Measurements from ENCODE around the gene PCNX1. TPM values are rescaled to one million over a fixed set of nuclear protein-coding genes. Genes with fewer than 3 reads are reported as not detected.
"Not testable (repeated sequence)": the region's sequence is repeated elsewhere in the genome, so short reads cannot be mapped to it uniquely, and the experiment has no call there.

Gene PCNX1
- total and polyA plus RNA-seq, 12 donors: 4.5 to 66.6 (median 47.7) TPM

DNA sequence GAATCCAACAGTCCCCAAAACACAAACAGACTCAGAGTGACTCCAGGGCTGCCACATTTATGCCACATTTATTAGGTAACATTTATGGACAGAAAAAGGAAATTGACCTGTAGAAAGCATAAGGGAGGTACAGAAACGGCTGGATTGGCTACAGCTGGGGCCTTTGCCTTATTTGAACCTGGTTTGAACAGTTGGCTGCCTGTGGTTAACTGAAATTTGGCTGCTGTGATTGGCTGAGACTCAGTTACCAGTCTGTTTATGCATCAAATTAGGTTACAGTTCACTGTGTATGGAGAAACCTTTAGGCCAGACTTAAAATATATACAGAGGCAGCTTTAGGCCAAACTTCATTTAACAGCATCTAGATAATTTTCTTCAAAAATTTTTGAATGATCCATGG, 27.8 kb upstream of the PCNX1 start:
- H3K27me3 ChIP-seq: no peaks in the 10 kb centered on the region
- TF ChIP-seq, protein P1, sequence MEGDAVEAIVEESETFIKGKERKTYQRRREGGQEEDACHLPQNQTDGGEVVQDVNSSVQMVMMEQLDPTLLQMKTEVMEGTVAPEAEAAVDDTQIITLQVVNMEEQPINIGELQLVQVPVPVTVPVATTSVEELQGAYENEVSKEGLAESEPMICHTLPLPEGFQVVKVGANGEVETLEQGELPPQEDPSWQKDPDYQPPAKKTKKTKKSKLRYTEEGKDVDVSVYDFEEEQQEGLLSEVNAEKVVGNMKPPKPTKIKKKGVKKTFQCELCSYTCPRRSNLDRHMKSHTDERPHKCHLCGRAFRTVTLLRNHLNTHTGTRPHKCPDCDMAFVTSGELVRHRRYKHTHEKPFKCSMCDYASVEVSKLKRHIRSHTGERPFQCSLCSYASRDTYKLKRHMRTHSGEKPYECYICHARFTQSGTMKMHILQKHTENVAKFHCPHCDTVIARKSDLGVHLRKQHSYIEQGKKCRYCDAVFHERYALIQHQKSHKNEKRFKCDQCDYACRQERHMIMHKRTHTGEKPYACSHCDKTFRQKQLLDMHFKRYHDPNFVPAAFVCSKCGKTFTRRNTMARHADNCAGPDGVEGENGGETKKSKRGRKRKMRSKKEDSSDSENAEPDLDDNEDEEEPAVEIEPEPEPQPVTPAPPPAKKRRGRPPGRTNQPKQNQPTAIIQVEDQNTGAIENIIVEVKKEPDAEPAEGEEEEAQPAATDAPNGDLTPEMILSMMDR (IDR thresholded peaks at IDR 0.05): no peak
- no peaks in the 10 kb centered on the region for H3K9me3 ChIP-seq
- H3K4me3 ChIP-seq: no peak overlapping the region
- ATAC-seq: no peak
- no peak for DNase-seq
- intact Hi-C loops (cut with DNase I): no loop called here
- peaks cover 0 to 34% (median 5%) of the 10 kb centered on the region in 9 donors for H3K4me1 ChIP-seq
- 54% methylated on average over 1 of the region's 1 CpG for WGBS, 2 donors
- H3K27ac ChIP-seq: no peak overlapping the region
- no peaks in the 10 kb centered on the region for H3K36me3 ChIP-seq

DNA sequence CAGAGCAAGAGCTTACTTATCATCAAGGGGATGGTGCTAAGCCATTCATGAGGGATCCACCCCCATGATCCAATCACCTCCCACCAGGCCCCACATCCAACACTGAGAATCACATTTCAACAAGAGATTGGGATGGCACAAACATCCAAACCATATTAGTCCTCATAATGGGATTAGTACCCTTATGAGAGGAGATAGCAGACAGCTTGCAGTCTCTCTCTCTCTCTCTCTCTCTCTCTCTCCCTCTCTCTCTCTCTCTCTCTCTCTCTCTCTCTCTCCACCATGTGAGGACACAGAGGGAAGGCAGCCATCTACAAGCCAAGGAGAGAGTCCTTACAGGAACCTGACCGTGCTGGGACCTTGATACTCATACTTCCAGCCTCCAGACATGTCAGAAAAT, 26.4 kb upstream of the PCNX1 start:
- peaks cover 0 to 49% (median 5%) of the 10 kb centered on the region in 9 donors for H3K4me1 ChIP-seq
- intact Hi-C loops (cut with DNase I); H3K9me3 ChIP-seq; H3K36me3 ChIP-seq; H3K4me3 ChIP-seq; DNase-seq; H3K27me3 ChIP-seq; ATAC-seq: not testable (repeated sequence)
- H3K27ac ChIP-seq: peak overlapping the region in 1 of 10 donors; percentile 85
- WGBS, 2 donors: 90 to 93% methylated on average over 1 of the region's 1 CpG

- 91 to 93% methylated on average over 7 of the region's 7 CpGs for WGBS, 2 donors
- TF ChIP-seq, protein P1 (IDR thresholded peaks at IDR 0.05): no peak
Observed at GRCh38 chr14:70881549-70882177, 25.6 kb upstream of the PCNX1 start.

GRCh38 chr14:70882776-70883492, 24.3 kb upstream of the PCNX1 start:
- intact Hi-C loops (cut with DNase I): no loop called here
- Histone ChIP-seq H3K27ac (peak overlapping the region in 2 of 10 donors; percentile 6 to 85), H3K4me3 (no peak overlapping the region), H3K9me3 (no peaks in the 10 kb centered on the region), H3K36me3 (no peaks in the 10 kb centered on the region), H3K27me3 (no peaks in the 10 kb centered on the region), H3K4me1 (peaks cover 0 to 69% (median 5%) of the 10 kb centered on the region in 9 donors)
- ATAC-seq (peak in 7 of 8 donors; percentile 47 to 71 (median 62)), DNase-seq (peak in 1 of 2 donors; percentile 20)
- TF ChIP-seq, protein P1 (IDR thresholded peaks at IDR 0.05): no peak
- WGBS, 2 donors: 50 to 60% methylated on average over 6 of the region's 6 CpGs

More at GRCh38 chr14:70881549-70882177, 25.6 kb upstream of the PCNX1 start:
- H3K4me1 ChIP-seq: peaks cover 0 to 57% (median 5%) of the 10 kb centered on the region in 9 donors
- no peaks in the 10 kb centered on the region for H3K27me3 ChIP-seq
- DNase-seq: no peak
- H3K27ac ChIP-seq: peak overlapping the region in 2 of 10 donors; percentile 6 to 85
- no peaks in the 10 kb centered on the region for H3K9me3 ChIP-seq
- intact Hi-C loops (cut with DNase I): no loop called here
- no peaks in the 10 kb centered on the region for H3K36me3 ChIP-seq
- no peak for ATAC-seq
- no peak overlapping the region for H3K4me3 ChIP-seq
